H9 (cell line): Measurements from ENCODE around the gene SOX11. TPM values are rescaled to one million over a fixed set of nuclear protein-coding genes. Genes with fewer than 3 reads are reported as not detected.

Experiments
- DNase-seq: peaks from one replicate; pipeline ENCODE4 v3.0.0-alpha.2; 2017
- H2AFZ ChIP-seq: one replicate; pipeline ENCODE4 v1.6.1; 2013; ENCODE audit warnings: mild to moderate bottlenecking, low read length, control low read depth, moderate library complexity
- H2AK5ac ChIP-seq: 2 replicates; pipeline ENCODE4 v1.6.1; 2013; ENCODE audit warnings: low read length, control low read depth, mixed read lengths; ENCODE audit not compliant: insufficient read length
- H2BK120ac ChIP-seq: one replicate; pipeline ENCODE4 v1.6.1; 2013; ENCODE audit warnings: low read depth, mild to moderate bottlenecking, low read length, control low read depth, inconsistent platforms; ENCODE audit not compliant: poor library complexity, severe bottlenecking
- H2BK12ac ChIP-seq: 2 replicates; pipeline ENCODE4 v1.6.1; 2013; ENCODE audit warnings: low read length, control low read depth, mixed read lengths, low read depth; ENCODE audit not compliant: insufficient read length
- H2BK15ac ChIP-seq: 2 replicates; pipeline ENCODE4 v1.6.1; 2013; ENCODE audit warnings: low read depth, low read length, control low read depth
- H2BK20ac ChIP-seq: one replicate; pipeline ENCODE4 v1.6.1; 2013; ENCODE audit warnings: low read depth, mild to moderate bottlenecking, low read length, control low read depth, inconsistent platforms; ENCODE audit not compliant: poor library complexity, severe bottlenecking
- H2BK5ac ChIP-seq: 2 replicates; pipeline ENCODE4 v1.6.1; 2013; ENCODE audit warnings: low read length, control low read depth, mixed read lengths; ENCODE audit not compliant: insufficient read length
- H3K14ac ChIP-seq: 2 replicates; pipeline ENCODE4 v1.6.1; 2013; ENCODE audit warnings: low read length, control low read depth; ENCODE audit not compliant: insufficient read depth
- H3K18ac ChIP-seq: 2 replicates; pipeline ENCODE4 v1.6.1; 2013; ENCODE audit warnings: low read depth, mild to moderate bottlenecking, mixed read lengths, low read length, control low read depth; ENCODE audit not compliant: insufficient read length
- H3K23ac ChIP-seq: 2 replicates; pipeline ENCODE4 v1.6.1; 2013; ENCODE audit warnings: low read length, control low read depth, mixed read lengths, low read depth; ENCODE audit not compliant: insufficient read length
- H3K23me2 ChIP-seq: 2 replicates; pipeline ENCODE4 v1.6.1; 2013; ENCODE audit warnings: low read depth, mild to moderate bottlenecking, mixed read lengths, low read length, control low read depth; ENCODE audit not compliant: insufficient read length, poor library complexity, severe bottlenecking
- H3K27ac ChIP-seq: 2 replicates; pipeline ENCODE4 v1.5.1; 2013; ENCODE audit warnings: low read length, control low read depth, mixed read lengths, low read depth; ENCODE audit not compliant: insufficient read length
- H3K27me3 ChIP-seq: 2 replicates; pipeline ENCODE4 v1.6.1; 2013; ENCODE audit warnings: low read length, control low read depth, inconsistent platforms; ENCODE audit not compliant: insufficient read depth
- H3K4ac ChIP-seq: 2 replicates; pipeline ENCODE4 v1.6.1; 2013; ENCODE audit warnings: low read depth, mild to moderate bottlenecking, control low read depth, inconsistent platforms, low read length, moderate library complexity
- H3K4me1 ChIP-seq: 2 replicates; pipeline ENCODE4 v1.6.1; 2013; ENCODE audit warnings: low read length, control low read depth, inconsistent platforms; ENCODE audit not compliant: insufficient read depth
- H3K4me2 ChIP-seq: 2 replicates; pipeline ENCODE4 v1.6.1; 2013; ENCODE audit warnings: low read length, control low read depth, mixed read lengths; ENCODE audit not compliant: insufficient read length, insufficient read depth
- H3K56ac ChIP-seq: 2 replicates; pipeline ENCODE4 v1.6.1; 2013; ENCODE audit warnings: low read depth, mild to moderate bottlenecking, mixed read lengths, low read length, control low read depth; ENCODE audit not compliant: insufficient read length
- H3K79me1 ChIP-seq: 2 replicates; pipeline ENCODE4 v1.6.1; 2013; ENCODE audit warnings: low read depth, mild to moderate bottlenecking, moderate library complexity, low read length, control low read depth, inconsistent platforms; ENCODE audit not compliant: insufficient read depth, poor library complexity, severe bottlenecking
- H3K79me2 ChIP-seq: 2 replicates; pipeline ENCODE4 v1.6.1; 2013; ENCODE audit warnings: low read length, control low read depth, inconsistent platforms; ENCODE audit not compliant: insufficient read depth
- H3K9ac ChIP-seq: 2 replicates; pipeline ENCODE4 v1.6.1; 2013; ENCODE audit warnings: low read length, control low read depth, mixed read lengths; ENCODE audit not compliant: insufficient read length; ENCODE audit errors: extremely low read depth
- H3K9me3 ChIP-seq: one replicate; pipeline ENCODE4 v1.6.1; 2013; ENCODE audit warnings: low read depth, low read length, inconsistent platforms; ENCODE audit not compliant: control insufficient read depth
- H3T11ph ChIP-seq: one replicate; pipeline ENCODE4 v1.6.1; 2013; ENCODE audit warnings: mild to moderate bottlenecking, low read length, control low read depth, inconsistent platforms
- H4K20me1 ChIP-seq: one replicate; pipeline ENCODE4 v1.6.1; 2013; ENCODE audit not compliant: control insufficient read depth, insufficient read length, insufficient read depth
- H4K5ac ChIP-seq: 2 replicates; pipeline ENCODE4 v1.6.1; 2013; ENCODE audit warnings: low read depth, mild to moderate bottlenecking, mixed read lengths, low read length, control low read depth; ENCODE audit not compliant: insufficient read length
- H4K8ac ChIP-seq: replicated peaks from 2 replicates; pipeline ENCODE4 v1.6.1; 2013; ENCODE audit warnings: low read length, control low read depth, mixed read lengths, low read depth; ENCODE audit not compliant: insufficient read length
- H4K91ac ChIP-seq: 2 replicates; pipeline ENCODE4 v1.6.1; 2013; ENCODE audit warnings: low read depth, mild to moderate bottlenecking, moderate library complexity, mixed read lengths, low read length, control low read depth; ENCODE audit not compliant: insufficient read length
- H3K27ac Mint-ChIP-seq, 3 experiments: 2 replicates in 2 of 3; 3 replicates in 1 of 3; pipeline ENCODE4 v1.8.0; 2020 to 2021; ENCODE audit warnings: mixed read lengths in 3 of 3, mild to moderate bottlenecking in 1 of 3, moderate library complexity in 1 of 3
- H3K27me3 Mint-ChIP-seq: 2 replicates; pipeline ENCODE4 v1.8.0; 2021; ENCODE audit warnings: low read depth, mild to moderate bottlenecking, moderate library complexity, mixed read lengths
- H3K36me3 Mint-ChIP-seq, 3 experiments: 2 replicates in 2 of 3; 3 replicates in 1 of 3; pipeline ENCODE4 v1.8.0; 2020 to 2021; ENCODE audit warnings: low read depth in 3 of 3, mixed read lengths in 3 of 3; ENCODE audit not compliant: insufficient read depth in 1 of 3
- H3K4me1 Mint-ChIP-seq, 2 experiments: 2 replicates each; pipeline ENCODE4 v1.8.0; 2020; ENCODE audit warnings: mixed read lengths in 2 of 2
- H3K4me3 Mint-ChIP-seq, 2 experiments: 2 replicates in 1 of 2; 3 replicates in 1 of 2; pipeline ENCODE4 v1.8.0; 2020 to 2021; ENCODE audit warnings: mild to moderate bottlenecking in 2 of 2, mixed read lengths in 2 of 2, moderate library complexity in 1 of 2
- H3K9me3 Mint-ChIP-seq, 2 experiments: 2 replicates in 1 of 2; 3 replicates in 1 of 2; pipeline ENCODE4 v1.8.0; 2020; ENCODE audit warnings: mild to moderate bottlenecking in 2 of 2, mixed read lengths in 2 of 2, moderate library complexity in 1 of 2
- WGBS: extraction: QIAGEN DNeasy Blood & Tissue Kit; methylation state at CpG from one replicate; pipeline ENCODE4 v1.1.7; 2013; ENCODE audit warnings: missing lambda C conversion rate, low lambda C conversion rate, mixed read lengths; ENCODE audit not compliant: insufficient read length; ENCODE audit errors: extremely low coverage; 5-methylcytosine and 5-hydroxymethylcytosine counted together
- total RNA-seq: library from RNA; stranded (reverse); gene quantifications from 2 replicates; pipeline ENCODE4 v1.2.1, GENCODE V29; 2021
- TF ChIP-seq, protein P1 (sequence below): fragments of 200-600 bp; sonication (generic); conservative IDR thresholded peaks from 3 replicates; pipeline ENCODE4 v1.8.0; 2021; ENCODE audit warnings: antibody characterized with exemption, mild to moderate bottlenecking

Gene SOX11
- total RNA-seq, 1 experiment from 2014 or later, result 43.8 TPM

DNA sequence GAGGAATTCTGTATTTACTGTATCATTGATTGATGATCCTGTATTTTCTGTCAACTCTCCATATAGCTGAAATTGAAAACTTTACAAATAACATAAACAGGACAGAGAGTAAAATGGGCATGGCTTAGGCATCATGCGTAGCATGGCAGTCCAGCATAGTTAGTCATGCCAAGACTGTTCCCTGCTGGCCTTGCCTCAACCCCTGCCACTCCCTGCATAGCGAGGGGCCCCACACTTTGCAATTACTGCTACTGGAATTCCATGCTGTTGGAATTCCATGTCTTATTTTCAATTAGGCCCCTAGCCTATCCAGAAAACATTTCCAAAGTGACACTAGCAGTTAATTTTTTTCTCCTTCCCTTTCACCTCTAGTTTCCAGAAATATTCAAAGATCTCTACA, 15.1 kb upstream of the SOX11 start:
- H3K23ac ChIP-seq, result no peak overlapping the region
- DNase-seq, result no peak
- H3K14ac ChIP-seq, result no peak overlapping the region
- peaks cover 24% of the 10 kb centered on the region for H3K27me3 Mint-ChIP-seq
- no peak overlapping the region for H2BK20ac ChIP-seq
- H3K18ac ChIP-seq, result no peak overlapping the region
- H3K56ac ChIP-seq, result no peak overlapping the region
- H4K8ac ChIP-seq, result no peak overlapping the region
- H3K4ac ChIP-seq, result no peak overlapping the region
- no CpG with 5 or more reads among the region's 2 CpGs for WGBS
- no peak overlapping the region for H2BK12ac ChIP-seq
- no peak overlapping the region for H3K27ac ChIP-seq
- H4K91ac ChIP-seq, result no peak overlapping the region
- no peak overlapping the region for H2AK5ac ChIP-seq
- no peak overlapping the region for H4K5ac ChIP-seq
- no peak overlapping the region for H3T11ph ChIP-seq
- peaks cover 0 to 3% of the 10 kb centered on the region in 2 experiments; a peak in 3 of 5 replicates for H3K9me3 Mint-ChIP-seq
- H2BK15ac ChIP-seq, result no peak overlapping the region
- H3K4me2 ChIP-seq, result no peak overlapping the region
- H4K20me1 ChIP-seq, result no peaks in the 10 kb centered on the region
- TF ChIP-seq, protein P1, sequence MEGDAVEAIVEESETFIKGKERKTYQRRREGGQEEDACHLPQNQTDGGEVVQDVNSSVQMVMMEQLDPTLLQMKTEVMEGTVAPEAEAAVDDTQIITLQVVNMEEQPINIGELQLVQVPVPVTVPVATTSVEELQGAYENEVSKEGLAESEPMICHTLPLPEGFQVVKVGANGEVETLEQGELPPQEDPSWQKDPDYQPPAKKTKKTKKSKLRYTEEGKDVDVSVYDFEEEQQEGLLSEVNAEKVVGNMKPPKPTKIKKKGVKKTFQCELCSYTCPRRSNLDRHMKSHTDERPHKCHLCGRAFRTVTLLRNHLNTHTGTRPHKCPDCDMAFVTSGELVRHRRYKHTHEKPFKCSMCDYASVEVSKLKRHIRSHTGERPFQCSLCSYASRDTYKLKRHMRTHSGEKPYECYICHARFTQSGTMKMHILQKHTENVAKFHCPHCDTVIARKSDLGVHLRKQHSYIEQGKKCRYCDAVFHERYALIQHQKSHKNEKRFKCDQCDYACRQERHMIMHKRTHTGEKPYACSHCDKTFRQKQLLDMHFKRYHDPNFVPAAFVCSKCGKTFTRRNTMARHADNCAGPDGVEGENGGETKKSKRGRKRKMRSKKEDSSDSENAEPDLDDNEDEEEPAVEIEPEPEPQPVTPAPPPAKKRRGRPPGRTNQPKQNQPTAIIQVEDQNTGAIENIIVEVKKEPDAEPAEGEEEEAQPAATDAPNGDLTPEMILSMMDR, result no peak
- H3K9ac ChIP-seq, result no peak overlapping the region
- no peak overlapping the region for H3K27ac Mint-ChIP-seq
- no peak overlapping the region for H2BK5ac ChIP-seq
- H3K79me1 ChIP-seq, result no peaks in the 10 kb centered on the region
- H3K4me3 Mint-ChIP-seq, result no peak overlapping the region
- H3K36me3 Mint-ChIP-seq, result peaks cover 0 to 6% (median 1%) of the 10 kb centered on the region in 3 experiments; a peak in 4 of 7 replicates
- no peak overlapping the region for H2BK120ac ChIP-seq
- H2AFZ ChIP-seq, result no peak overlapping the region
- no peaks in the 10 kb centered on the region for H3K79me2 ChIP-seq
- no peaks in the 10 kb centered on the region for H3K4me1 ChIP-seq
- peaks cover 5% of the 10 kb centered on the region; the same call in 1 of the 2 replicates for H3K27me3 ChIP-seq
- peaks cover 4% of the 10 kb centered on the region for H3K23me2 ChIP-seq
- peaks cover 12 to 13% of the 10 kb centered on the region in 2 experiments for H3K4me1 Mint-ChIP-seq
- no peaks in the 10 kb centered on the region for H3K9me3 ChIP-seq
